Hematopoietic multipotent progenitor cell treated with erythropoietin and hydrocortisone succinate and interleukin-3 and kit ligand, for 6 days (in vitro differentiated cells): ENCODE measurements around the gene PHLDB3.
"Not testable (repeated sequence)": the region's sequence is repeated elsewhere in the genome, so short reads cannot be mapped to it uniquely, and the experiment has no call there.

Source experiments
- DNase-seq: peaks from one replicate; pipeline ENCODE4 v3.0.0-alpha.2; 2015

The PHLDB3 gene

DNA sequence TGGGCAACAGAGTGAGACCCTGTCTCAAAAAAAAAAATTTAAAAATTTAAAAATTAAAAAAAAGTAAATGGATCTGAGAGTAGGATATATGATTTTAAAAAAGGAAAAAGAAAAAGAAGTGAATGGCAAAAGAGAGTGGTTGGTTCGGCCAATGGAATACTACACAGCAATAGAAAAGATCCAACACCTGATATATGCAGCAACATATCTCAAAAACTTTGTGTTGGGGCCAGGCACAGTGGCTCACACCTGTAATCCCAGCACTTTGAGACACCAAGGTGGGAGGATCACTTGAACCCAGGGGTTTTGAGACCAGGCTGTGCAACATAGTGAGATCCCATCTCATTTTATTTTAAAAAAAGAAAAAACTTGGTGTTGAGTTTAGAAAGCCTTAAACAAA is 37.8 kb downstream of the PHLDB3 start:
- DNase-seq, result no peak

DNA sequence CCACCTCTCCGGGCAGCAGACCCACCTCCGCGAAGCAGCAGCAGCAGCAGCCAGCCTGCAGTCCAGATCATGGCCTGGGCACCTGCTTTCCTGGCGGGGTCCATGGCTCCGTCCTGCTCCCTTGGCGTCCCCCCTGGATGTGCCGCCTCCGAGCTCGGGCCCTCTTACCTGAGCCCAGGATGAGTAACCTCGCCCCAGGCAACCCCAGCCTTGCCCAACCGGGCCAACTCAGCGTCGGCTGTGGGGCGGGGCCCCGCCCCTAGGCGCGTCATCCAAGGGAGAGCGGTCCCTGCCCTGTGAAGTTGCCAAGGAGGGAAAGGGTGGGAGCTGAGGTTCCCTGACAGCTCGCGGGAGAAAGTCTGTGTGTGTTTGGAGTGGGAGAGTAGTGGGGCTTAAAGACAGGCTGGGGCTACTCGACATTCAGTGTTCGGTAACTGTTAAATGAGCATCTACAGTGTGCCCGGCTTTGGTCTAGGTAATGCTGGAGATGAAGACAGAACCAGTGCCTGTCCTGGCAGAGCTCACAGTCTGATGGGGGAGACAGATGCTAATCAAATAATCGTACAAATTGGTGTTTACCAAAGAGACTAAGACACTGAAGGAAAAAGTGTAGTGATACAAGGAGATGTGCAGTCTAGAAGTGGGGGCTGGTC is 39.0 kb downstream of the PHLDB3 start, which contains the start of gene LYPD3:
Gene LYPD3 (minus strand): TSS at position 141 of the 653 bp plus-strand sequence. CDS start 37 bp downstream, at position 104.
- DNase-seq, result no peak

DNA sequence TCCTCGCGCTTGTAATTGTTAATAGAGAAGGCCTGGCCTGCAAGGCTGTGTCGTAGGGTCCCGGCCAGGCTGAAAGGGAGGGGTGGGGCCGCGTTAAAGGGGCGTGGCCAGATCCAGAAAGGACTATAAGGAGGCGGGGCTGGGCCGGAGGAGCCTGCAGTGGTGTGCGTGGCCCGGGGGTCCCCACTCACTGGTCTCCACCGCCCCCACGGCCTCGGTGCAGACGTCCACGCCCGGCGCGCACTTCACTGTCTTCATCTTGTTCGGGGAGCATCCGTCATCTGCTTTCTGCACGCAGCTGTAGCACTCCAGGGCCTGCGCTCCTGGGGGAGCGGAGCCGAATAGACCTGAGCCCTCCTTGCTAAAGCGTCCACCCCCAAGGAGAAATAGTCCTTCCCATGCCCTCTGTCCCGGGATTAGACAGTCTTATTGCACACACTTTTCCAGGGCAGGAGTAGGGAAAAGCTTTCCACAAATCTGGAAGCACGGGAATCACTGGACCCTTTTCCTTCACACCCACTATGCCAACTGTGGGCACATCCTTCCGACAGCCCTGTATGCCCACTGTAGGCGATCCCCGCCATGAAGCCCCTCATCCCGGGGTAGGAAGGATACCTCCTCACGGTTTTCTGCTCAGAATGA is 40.3 kb downstream of the PHLDB3 start:
- DNase-seq, result no peak

DNA sequence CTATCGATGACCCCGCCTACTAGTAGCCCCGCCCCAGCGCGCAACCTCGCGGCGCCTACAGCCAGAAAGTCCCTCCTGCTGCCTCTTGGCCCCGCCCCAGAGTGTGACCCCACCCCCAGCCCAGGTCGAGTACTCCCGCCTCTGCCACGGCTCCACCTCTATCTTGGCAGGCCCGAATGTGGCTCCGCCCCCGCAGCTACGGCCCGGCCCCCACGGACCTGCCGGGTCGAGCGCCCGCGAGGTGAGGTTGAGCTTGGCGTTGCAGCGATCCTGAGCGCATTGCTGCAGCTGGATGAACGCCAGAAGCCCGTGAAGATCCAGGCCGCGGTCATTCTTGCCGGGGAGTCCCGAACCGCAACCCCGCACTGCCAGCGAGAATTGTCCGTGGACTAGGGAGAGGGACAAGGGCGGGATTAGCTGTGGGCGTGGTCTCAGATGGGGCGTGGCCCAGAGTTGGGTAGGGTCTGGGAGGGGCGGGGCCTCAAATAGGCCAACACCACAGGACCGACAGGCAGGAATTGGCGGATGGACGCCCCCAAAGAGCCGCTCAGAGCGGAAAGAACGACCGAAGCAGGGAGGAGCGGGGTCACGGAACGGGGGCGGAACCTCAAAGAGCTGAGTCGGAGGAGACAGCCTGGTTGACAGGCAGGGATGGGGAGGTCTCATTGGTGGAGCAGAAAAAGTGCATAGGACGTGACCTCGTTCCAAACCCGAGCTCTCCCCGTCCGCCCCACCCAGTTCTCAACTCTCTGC is 41.0 kb downstream of the PHLDB3 start:
- peak; percentile 97 for DNase-seq

DNA sequence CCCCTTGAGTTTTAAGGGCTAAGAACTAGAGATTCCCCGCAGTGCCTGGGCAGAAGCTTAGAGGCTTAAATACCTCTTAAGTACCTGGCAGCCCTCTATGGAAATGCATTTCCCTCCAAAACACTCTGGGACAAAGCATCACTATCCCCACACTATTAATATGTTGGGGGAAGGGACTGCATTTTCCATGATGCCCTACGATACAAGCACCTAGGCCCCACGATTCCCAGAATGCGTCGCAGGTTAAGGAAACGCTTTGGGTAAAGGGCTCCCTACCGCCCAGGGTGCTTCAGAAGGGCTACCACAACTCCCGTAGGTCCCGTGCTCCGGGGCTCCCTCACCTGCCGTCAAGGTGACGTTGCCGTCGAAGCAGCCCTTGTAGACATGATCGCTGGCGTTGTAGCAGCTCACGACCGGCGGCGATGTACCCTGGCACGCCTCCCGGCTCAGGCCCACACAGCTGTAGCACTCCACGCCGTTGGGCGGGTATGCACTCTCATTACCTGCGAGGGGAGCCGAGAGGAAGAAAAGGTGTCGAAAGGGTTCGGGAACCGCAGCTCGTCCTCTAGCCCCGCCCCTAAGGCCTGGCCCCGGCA is 41.7 kb downstream of the PHLDB3 start:
- no peak for DNase-seq

DNA sequence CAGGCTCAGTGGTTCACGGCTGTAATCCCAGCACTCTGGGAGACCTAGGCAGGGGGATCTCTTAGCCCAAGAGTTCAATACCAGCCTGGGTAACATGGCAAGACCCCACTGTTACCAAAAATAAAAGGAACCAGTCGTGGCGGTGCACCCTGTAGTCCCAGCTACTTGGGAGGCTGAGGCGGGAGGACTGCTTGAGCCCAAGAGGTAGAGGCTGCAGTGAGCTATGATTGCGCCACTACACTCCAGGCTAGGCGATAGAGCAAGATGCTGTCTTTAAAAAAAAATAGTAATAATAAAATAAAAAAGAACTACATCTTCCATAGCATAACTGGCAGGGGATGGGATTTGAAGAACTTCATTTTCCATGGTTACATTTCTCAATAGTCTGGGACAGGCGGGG is 42.2 kb downstream of the PHLDB3 start:
- DNase-seq, result no peak

DNA sequence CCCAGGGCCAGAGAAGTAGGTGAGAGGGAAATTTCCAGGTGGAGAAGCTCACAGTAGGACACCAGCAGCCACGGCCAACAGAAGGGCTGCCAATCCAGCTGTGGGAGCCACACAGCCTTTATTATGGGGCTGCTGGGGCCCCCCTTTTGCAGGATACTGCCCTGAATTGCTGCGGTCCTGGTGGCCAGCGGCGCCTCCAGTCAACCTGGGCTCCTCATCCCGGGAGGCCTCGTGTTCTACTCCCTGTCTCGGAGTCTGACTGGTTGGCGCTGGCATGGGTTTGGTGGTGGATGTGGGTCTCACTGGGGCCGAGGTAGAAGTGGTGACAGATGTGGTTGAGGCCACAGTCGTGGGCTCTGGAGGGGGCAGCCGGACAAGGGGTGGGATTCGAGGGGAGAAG is 43.2 kb downstream of the PHLDB3 start:
- DNase-seq, result no peak

DNA sequence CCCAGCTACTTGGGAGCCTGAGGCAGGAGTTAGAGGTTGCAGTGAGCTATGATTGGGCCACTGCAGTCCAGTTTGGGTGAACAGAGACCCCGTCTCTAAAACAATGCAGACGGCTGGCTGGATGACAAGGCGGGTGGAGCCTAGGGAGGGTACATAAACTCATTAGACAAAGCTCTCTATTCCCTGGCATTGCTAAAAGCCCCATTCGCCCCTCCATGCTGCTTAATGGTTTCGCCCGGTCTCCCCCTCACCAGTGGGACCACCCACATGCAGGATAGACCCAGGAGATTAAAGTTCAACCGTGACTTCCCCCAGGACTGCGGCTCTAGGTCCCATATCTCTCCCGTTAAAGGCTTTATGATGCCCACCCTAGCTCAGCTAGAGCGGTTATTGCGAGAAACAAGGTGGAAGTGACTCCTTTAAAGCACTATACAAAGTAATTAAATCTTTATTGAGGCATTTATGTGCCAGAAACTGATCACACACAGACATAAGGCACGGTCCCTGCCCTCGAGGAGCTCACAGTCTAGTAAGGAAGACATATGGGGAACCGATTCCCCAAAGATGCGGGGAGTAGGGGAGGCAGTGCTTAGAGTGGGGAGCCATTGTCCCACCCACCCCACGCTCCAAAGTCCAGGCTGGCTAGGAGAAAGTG is 44.1 kb downstream of the PHLDB3 start:
- no peak for DNase-seq

DNA sequence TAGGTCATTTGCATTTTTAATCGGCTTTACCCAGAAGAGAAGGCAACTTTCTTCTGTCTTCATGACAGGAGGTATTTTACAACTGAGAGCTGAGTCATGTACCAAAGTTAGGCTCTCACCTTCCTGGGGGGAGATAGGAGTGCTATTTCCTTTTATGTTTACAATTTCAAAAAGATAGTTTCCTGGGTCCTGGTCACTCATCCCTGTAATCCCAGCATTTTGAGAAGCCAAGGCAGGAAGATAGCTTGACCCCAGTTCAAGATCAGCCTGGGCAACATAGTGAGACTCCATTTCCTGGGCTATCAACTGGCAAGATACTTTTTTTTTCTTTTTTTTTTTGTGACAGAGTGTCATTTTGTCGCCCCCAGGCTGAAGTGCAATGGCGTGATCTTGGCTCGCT is 46.7 kb downstream of the PHLDB3 start:
- no peak for DNase-seq

DNA sequence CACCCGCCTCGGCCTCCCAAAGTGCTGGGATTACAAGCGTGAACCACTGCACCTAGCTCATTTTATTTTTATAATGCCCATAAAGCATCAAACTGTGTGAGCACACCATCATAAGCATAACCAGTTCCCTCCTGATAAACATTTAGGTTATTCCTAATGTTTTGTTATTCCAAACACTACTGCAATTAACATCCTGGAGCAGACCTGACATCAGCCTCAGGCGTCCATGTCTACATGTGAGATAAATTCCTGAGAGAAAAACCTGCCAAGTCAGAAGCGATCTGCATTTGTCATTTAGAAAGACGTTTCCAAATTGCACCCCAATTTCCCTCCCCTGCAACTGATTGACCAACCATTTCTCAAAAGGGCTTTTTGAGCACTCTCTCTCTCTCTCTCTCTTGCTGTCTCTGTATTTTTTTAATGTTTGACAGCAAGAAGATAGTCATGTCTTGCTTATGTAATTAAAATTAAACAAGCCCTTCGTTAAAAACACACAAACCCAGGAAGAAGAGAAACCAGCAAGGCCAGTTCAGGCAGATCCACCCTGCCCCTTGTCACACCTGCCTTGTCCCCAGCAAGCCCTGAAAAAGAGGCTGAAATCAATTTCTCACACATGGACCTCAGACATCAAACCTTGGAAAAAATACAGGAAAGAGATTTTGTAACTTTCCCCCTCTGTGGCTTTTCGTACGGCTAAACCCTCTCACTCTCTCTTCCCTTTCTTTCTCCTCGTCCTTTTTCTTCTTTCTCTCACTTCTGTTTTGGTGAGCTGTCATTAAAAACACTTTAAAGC is 49.0 kb downstream of the PHLDB3 start:
- no peak for DNase-seq

DNA sequence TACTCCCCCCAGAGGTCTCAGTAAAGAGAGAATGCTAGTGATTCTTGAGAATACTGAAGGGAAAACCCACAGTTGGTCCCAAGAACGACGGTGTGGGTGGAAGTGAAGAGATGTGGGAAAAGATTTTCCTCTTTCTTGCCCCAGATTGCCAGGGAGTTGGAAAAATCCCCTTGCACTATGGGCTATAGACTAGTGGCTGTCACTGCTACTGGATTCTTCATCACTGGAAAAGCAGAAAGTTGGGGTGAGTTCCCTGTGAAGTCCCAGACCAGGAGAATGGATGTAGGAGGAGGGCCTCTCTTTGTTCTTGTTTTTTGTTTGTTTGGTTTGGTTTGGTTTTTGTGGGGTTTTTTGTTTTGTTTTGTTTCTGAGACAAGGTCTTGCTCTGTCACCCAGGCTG is 50.5 kb downstream of the PHLDB3 start:
- DNase-seq, result no peak

DNA sequence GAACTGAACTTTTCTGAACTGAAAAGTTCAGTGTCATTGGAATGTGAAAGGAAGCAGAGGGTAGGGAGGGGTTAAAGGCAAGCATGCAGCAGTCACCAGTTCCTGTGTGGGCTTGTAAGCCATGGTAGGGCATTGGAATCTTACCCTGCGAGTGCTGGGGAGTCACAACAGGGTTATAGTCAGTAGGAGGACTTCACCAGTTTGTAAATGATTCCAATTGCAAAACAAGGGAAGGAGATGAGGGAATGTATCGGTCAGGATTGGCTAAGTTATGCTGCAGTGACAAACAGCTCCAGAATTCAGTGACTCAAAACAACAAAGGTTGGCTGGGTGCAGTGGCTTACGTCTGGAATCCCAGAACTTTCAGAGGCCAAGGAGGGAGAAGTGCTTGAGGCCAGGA is 52.0 kb downstream of the PHLDB3 start:
- DNase-seq, result no peak

DNA sequence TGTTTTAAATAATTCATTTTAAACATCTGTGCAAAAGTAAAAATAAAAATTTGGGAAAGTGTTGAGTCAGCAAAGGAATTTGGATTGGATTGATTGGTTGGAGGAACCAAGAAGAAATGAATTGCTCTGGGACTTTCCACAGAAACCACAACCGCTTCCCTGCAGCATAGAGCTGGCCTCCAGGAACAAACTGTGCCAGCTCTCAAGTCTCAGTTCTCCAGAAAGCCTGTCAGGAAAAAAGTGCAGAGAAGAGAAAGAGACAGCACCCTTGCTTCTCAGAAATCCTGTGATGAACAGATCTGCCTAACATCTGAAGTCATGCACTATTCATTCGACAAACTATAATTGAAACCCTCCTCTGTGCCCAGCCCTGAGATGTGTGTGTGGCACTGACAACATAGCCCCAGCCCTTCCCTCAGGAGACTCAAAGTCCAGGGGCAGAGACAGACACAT is 54.0 kb downstream of the PHLDB3 start:
- no peak for DNase-seq

DNA sequence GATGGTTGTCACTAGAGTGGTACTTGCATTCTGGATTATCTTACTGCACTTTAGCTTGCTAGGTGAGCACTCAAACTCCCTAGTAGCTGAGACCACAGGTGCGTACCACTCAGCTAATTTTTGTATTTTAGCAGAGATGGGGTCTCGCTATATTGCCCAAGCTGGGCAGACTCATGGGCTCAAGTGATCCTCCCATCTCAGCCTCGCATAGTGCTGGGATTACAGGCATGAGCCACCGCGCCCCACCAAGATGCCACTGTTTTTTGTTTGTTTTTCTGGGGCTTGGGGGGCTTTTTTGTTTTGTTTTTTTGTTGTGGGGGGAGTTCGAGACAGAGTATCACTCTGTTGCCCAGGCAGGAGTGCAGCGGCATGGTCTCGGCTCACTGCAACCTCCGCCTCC is 56.9 kb downstream of the PHLDB3 start:
- DNase-seq, result no peak

DNA sequence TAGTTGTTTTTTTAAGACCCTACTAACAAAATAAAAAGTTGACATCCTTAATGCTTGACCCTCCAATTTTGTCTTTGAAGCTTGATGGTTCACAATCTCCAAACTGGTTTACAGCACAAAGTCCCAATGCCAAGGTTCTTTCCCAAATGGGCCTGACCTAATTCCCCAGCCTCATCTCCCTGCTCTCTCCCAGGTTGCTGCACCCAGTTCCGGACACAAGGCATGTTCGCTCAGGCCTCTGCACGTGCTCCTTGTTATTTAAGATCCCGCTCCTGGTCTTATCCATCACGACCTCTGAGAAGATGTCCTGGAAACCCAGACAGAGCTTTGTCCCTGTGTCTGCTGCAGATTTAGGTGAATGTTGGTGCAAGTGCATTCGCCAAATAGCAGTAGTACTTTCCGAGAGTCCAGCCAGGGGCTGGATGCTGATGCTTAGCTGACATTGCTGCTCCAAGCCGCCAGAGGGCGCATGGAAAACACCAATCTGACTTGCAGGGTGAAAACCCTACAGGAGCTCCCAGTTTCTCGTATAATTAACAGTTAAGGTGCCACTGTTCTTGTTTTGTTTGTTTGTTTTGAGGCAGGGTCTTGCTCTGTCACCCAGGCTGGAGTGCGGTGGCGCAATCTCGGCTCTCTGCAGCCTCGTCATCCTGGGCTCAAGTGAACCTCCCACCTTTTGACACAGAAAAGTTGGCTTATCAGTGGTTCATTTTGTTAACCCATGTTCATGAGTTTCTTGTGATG is 57.6 kb downstream of the PHLDB3 start:
- peak; percentile 84 for DNase-seq

DNA sequence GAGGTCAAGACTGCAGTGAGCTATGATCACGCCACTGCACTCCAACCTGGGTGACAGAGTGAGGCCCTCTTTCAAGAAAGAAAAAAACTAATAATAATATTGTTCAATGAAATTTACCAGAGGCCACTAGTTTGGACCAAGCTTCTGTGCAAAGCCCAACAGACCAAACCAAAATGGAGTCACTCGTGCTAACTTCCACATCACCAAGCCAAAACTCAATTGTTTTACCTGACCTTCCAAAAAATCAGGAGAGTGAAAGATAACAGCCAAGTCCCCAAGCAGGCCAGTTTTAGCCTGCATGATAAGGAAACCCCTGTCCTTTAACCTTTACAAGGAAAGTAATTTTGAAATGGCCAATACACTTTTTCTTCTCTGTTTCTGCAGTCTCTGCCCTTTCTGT is 59.1 kb downstream of the PHLDB3 start:
- no peak for DNase-seq

DNA sequence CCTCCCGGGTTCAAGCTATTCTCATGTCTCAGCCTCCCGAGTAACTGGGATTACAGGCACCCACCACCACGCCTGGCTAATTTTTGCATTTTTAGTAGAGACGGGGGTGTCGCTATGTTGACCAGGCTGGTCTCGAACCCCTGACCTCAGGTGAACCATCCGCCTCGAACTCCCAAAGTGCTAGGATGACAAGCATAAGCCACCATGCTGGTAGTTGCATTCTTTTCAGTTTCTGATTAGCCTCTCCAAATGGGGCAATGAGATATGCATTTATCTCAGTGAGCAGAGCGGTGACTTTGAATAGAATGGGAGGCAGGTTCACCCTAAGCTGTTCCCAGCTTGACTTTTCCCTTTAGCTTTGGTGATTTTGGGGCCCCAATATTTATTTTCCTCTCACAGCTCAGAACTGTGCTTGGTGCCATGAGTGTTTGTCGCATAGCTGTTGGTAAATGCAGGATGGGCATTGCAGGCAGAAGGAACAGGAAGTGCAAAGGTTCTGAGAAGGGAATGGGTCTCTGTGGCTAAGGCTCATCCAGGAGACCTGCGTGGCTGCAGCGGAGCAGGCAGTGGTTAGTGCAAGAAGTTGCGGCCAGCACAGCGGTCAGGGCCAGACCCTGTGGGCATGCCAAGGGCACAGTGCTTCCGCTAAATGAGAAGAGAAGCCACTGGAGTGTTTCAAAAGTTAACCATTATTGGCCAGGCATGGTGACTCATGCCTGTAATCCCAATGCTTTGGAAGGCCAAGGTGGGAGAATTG is 59.8 kb downstream of the PHLDB3 start:
- DNase-seq, result peak; percentile 49

DNA sequence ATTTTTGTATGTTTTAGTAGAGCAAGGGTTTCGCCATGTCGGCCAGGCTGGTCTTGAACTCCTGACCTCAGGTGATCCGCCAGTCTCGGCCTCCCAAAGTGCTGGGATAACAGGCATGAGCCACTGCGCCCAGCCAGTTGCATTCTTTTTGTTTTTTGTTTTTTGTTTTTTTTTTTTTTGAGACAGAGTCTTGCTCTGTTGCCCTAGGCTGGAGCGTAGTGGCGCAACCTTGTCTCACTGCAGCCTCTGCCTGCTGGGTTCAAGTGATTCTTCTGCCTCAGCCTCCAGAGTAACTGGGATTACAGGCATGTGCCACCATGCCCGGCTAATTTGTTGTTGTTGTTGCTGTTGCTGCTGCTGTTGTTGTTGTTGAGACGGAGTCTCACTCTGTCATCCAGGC is 60.5 kb downstream of the PHLDB3 start:
- not testable (repeated sequence) for DNase-seq

DNA sequence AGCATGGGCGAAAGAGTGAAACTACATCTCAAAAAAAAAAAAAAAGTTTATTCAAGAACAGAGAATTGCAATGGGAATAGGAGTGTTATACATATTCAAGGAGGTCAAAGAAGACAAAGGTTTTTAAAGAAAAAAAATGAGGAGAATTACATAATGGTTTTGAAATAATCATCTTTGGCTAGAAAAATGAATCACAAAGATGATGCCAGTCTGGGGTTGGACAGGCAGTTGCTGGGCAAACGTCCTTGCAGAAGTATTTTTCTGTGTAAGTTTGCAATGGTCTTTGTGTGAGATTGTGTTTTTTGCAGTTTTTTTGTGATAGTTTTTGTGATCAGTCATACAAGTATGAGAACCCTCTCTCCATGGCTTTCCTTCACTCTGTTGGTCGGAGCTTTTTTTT is 62.8 kb downstream of the PHLDB3 start:
- no peak for DNase-seq

DNA sequence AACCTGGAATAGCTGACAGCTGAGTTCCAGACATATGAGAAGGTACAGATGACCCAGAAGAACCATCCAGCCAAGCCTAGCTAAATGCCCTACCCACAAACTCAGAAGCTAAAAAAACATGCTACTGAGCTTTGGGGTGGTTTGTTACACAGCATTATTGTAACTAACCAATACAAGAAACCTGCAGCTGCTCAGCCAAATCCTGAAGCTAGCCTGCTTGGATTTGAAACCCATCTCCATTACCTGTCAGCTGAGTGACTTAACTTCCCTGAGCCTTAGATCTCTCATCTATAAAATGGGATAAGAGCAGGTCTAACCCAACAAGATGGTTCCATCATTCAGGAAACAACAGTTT is 64.9 kb downstream of the PHLDB3 start:
- no peak for DNase-seq
